GM21717 (cell line): ENCODE data around the gene LCT.
"Not testable (repeated sequence)": the region's sequence is repeated elsewhere in the genome, so short reads cannot be mapped to it uniquely, and the experiment has no call there.

Experiments used
- ATAC-seq: cut with Tn5 transposase; IDR thresholded peaks from one replicate; pipeline ENCODE4 v1.9.1; 2021; ENCODE audit warnings: mild to moderate bottlenecking, moderate library complexity; ENCODE audit not compliant: unreplicated experiment

LCT gene

DNA sequence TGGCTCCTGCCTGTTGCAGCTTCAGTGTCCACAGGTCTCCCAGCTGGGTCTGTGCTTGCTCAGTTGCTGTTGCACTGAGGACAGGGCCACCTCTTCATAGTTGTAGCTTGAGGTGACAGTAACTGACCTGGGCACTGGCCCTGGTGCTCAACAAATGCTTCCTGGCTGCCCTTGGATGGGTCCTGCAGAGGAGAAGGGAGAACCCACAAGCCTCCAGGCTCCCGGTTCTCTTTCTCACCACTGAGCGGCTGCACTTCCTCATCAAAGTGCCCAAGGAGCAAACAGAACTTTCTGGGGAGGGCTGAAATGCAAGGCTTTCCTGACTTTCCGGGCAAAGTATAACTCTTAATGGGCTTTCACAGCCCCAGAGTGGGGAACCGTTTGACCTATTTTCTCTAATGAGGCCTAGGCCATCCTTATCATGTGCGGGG is 38.7 kb downstream of the LCT start:
- ATAC-seq, result no peak

- peak; percentile 58 for ATAC-seq
Measured at GRCh38 chr2:135797497-135798274, 39.3 kb downstream of the LCT start.

- no peak for ATAC-seq
Measured at GRCh38 chr2:135796606-135797005, 40.4 kb downstream of the LCT start.

DNA sequence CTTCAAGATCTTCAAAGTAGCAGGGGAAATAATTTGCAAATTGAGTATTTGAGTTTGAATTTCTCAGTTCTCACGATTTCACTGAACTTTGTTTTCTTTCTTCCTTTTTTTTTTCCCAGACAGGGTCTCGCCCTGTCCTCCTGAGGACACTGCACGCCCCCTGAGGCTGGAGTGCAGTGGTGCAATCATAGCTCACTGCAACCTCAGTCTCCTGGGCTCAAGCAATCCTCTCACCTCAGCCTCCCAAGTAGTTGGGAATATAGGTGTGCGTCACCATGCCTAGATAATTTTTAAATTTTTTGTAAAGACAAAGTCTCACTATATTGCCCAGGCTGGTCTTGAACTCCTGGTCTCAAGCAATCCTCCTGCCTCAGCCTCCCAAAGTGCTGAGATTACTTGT is 41.3 kb downstream of the LCT start:
- ATAC-seq, result not testable (repeated sequence)

DNA sequence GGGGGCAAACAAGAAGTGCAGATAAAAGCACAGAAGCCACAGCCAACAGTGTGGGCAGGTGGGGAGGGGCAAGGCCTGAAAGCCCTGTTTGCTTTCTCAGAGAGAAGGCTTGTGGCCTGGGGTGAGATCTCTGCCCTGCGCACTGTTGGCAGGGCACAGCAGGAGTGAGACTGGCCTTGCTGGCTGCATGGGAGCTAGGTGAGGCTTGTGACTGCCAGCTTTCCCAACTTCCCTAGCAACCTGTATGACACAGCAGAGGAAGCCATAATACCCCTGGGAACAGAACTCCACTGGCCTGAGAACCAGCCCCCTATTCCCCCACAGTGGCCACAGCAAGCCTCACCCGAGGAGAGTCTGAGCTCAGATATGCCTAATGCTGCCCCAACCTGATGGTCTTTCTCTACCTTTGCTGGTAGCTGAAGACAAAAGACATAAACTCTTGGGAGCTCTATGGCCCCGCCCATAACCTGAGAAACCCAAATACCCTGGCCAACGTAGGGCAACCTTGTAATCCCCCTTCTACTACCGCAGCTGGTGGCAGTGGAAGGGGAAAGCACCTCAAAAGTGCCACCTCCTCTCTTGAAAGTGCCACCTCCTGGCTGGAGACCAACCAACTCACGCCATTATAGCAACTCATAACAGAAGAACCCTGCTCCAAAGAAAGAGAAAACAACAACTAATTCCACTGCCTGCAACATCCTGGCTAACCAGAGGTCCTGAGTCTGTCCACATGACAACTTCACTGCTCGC is 44.4 kb downstream of the LCT start:
- ATAC-seq, result peak; percentile 46

DNA sequence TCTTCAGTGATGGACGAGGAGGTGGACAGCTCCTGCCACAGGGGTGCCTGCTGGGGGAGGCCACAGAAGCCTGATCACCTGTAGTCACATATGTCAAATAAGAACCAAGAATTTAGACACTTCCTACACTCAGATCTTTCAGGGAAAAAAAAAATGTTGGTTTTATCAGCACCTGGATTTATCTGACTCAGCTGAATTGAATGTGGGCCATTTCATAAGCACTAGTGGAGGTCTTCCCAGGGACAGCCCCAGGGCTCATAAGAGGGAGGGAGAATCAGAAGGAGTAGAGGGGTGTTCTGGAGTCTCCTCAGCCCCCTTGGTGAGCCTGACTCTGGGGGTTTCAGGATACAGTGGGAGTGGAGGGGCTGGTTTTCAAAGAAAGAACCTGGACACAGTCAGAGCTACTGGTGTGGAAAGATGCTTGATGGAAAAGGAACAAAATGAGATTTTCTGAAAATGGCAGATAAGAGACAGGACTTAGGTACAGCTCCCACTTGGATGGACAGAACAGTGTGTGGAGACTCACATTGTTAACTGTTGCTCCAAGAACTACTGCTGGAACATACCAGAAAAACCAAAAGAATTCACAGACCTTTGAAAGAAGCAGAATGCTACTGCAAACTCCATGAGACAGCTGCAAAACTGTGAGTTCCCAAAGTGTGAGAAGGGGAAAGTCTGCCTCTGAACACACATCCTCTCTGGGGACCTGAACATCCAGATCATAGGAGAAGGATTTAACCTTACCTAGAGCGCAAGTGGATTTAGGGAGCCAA is 45.4 kb downstream of the LCT start:
- ATAC-seq, result no peak

DNA sequence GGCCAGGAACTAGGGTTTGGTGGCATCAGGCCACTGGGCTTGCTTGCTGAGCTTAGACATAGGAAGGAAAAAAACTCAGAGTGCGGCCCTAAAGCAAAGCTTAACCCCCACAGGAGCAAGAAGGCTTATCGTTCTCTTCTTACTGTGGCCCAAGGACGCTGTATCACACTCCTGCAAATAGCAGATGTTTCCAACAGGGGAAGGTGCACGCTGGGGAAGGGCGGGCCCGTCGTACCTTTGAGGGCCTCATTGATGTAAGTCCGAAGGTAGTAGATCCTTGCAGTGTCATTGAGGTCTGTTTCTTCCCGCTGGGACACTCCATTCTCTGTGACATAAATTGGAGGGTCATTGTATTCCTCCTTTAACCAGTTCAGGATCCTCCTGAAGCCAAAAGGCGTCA is 46.6 kb downstream of the LCT start:
- ATAC-seq, result no peak

- ATAC-seq, result no peak
Measured at GRCh38 chr2:135786823-135787222, 50.2 kb downstream of the LCT start.

GRCh38 chr2:135785032-135785431 is 52.0 kb downstream of the LCT start:
- no peak for ATAC-seq

DNA sequence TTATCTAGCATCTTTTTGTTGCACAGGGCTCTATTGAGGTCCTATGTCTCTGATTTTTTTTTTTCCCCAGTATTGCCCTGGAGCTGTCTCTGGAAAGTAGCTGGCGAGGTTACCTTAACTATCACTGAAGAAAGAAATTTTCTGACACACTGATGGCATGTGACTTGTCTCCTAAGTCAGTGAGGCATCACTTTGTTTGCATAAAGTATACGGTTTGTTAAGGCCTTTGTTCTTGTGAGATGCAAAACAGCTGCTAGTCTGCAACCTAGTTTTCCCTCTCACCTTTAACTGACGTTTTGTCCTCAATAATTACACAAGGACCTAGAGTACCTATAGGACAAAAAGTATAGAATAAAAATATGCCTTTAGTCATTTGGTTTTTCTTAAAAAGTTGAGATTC is 53.5 kb downstream of the LCT start:
- no peak for ATAC-seq

GRCh38 chr2:135782231-135782630 is 54.8 kb downstream of the LCT start:
- ATAC-seq, result no peak

GRCh38 chr2:135776367-135776766 is 60.6 kb downstream of the LCT start:
- no peak for ATAC-seq

GRCh38 chr2:135775420-135775819 is 61.6 kb downstream of the LCT start:
- no peak for ATAC-seq

GRCh38 chr2:135773917-135774316 is 63.1 kb downstream of the LCT start:
- no peak for ATAC-seq

DNA sequence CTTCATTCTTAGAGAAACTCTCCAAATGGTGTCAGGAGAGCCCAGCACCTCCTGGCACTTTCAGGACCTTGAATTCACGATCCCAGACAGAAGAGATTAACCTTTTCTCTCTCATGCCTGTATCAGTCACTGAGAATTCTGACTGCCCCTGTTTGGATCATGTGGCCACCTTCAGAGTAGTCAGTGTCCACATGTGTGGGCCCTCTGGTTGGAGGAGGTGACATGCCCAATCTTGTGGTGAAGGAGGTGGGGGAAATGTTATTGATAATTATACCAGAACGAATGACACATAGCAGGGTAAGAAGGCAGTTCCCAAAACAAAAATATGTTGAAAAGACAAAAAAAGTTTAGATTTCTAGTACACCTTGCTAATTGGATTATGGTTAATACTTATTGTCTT is 63.7 kb downstream of the LCT start:
- no peak for ATAC-seq

- ATAC-seq, result no peak
Measured at GRCh38 chr2:135768863-135769262, 68.1 kb downstream of the LCT start.

DNA sequence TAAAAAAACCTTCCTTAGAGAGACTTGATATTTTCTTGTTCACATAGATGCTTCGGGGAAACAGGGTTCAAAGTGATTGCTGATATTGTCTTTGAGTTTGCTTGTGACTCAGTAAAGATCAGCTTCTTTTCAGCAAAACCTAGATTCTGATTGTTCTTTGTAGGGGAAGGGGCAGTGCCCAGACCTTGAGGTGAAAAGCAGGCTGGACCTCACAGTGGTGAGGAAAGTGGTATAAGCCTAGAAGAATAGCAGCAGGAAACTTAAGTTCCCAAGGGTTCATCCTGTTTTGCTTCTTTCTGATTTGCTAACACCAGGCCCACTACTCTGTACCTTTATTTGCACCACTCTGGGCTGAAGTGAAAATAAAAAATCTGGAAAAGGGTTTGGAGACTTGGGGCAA is 74.5 kb downstream of the LCT start:
- ATAC-seq, result no peak

DNA sequence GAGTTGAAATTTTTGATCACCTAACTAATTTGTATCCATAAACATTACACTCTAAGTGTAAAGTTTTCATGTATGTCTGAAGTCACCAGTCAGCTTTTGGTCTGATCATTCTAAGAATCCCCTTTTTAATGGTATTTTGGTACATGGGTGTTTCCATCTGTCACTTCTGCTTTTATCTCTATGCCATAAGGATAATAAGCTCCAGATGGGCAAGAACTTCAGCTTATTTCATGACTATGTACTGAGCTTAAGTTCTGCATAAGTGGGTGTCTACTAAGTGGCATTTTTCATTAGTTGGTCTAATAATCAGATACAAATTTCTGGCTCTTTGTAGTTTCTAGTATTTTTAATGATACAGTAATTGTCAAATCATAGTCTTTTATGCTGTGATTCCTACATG is 75.0 kb downstream of the LCT start:
- ATAC-seq, result no peak

DNA sequence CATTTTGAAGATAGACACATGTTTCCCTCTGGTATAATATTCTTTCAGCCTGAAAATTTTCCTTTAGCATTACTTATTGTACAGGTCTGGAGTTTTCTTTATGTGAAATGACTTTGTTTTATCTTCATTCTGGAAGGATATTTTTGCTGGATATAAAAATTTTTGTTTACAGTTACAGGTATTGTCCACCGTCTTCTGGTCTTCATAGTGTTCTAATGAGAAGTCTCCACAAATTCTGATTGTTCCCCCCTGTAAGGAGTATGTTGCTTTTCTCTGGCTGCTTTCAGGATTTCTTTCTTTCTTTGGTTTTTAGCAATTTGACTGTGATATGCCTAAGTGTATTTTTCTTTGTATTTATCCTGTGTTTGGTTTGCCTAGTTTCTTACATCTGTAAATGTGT is 80.3 kb downstream of the LCT start:
- ATAC-seq, result no peak

DNA sequence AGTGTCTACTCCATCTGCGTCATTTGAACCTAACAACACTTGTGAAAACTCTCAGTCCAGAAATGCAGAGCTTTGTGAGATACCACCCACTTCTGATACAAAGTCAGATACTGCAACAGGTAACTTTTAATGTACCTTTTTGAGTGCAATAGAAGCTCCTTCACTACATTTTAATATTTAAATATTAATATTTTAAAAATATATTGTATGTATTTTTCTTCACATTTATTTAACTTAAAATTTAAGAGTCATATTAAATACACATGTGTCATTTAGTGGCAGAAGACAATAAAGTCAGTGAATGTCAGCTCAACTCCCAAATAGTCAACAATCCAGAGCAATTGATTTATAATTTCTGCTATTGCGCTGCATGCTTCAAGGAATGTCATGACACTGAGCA is 81.4 kb downstream of the LCT start:
- no peak for ATAC-seq

GRCh38 chr2:135745545-135745944 is 91.4 kb downstream of the LCT start:
- ATAC-seq, result no peak
